A549 (cell line): ENCODE results near the gene MIS18A. TPM values are rescaled to one million over a fixed set of nuclear protein-coding genes. Genes with fewer than 3 reads are reported as not detected.

Experiments used
- ATAC-seq, 2 experiments: fragments of 200-7000 bp in 1 of 2; fragments of >200 bp in 1 of 2; cut with Nextera tagmentation in 1 of 2; cut with Tn5 transposase in 1 of 2; 3 replicates each; pipeline versions ENCODE4 v1.8.0 to v1.9.1; 2018 to 2020; ENCODE audit warnings: mild to moderate bottlenecking in 1 of 2, moderate library complexity in 1 of 2
- CTCF ChIA-PET: fragments of 300-600 bp; sonication (Branson Sonifier 250); formaldehyde crosslinking; extraction: SDS; loops from one replicate; lab custom pipeline; 2021; ENCODE audit warnings: antibody characterized with exemption, inconsistent platforms; lab: Yijun Ruan, JAX
- POLR2A ChIA-PET: fragments of 350-600 bp; formaldehyde crosslinking; extraction: SDS; loops from one replicate; lab custom pipeline; 2021; ENCODE audit warnings: antibody characterized with exemption, inconsistent platforms; lab: Yijun Ruan, JAX
- DNase-seq, 2 experiments: peaks; one replicate each; pipeline versions ENCODE4 v3.0.0 to v3.0.0-alpha.2; 2011 to 2016; ENCODE audit warnings: low read depth in 1 of 2, low spot score in 1 of 2
- FAIRE-seq: peaks from 2 replicates; lab custom pipeline; 2011; peaks lifted over from hg19 to GRCh38; lab: Jason Lieb, UNC
- H3K27ac ChIP-seq, 2 experiments: fragments of >200 bp; sonication (Bioruptor Twin); formaldehyde crosslinking; 3 replicates each; pipeline ENCODE4 v1.5.1; 2016 to 2017
- H3K4me1 ChIP-seq: fragments of >200 bp; sonication (Bioruptor Twin); formaldehyde crosslinking; 3 replicates; pipeline ENCODE4 v1.6.1; 2016
- H3K4me2 ChIP-seq: fragments of >200 bp; sonication (Bioruptor Twin); formaldehyde crosslinking; 3 replicates; pipeline ENCODE4 v1.6.1; 2016
- H3K4me3 ChIP-seq: fragments of >200 bp; sonication (Bioruptor Twin); formaldehyde crosslinking; 3 replicates; pipeline ENCODE4 v1.5.1; 2016
- H3K9me3 ChIP-seq: fragments of >200 bp; sonication (Bioruptor Twin); formaldehyde crosslinking; 3 replicates; pipeline ENCODE4 v1.6.1; 2016
- CBX2 ChIP-seq: fragments of 200-600 bp; sonication (generic); IDR thresholded peaks from 2 replicates; pipeline ENCODE4 v1.6.1; 2016; ENCODE audit warnings: low read depth, mild to moderate bottlenecking, borderline replicate concordance
- CEBPB ChIP-seq, 2 experiments: fragments of >200 bp in 1 of 2; sonication (Bioruptor Twin) in 1 of 2; formaldehyde crosslinking in 1 of 2; IDR thresholded peaks; 2 replicates each; pipeline ENCODE4 v1.6.1; 2012 to 2016
- CHD4 ChIP-seq: fragments of 200-600 bp; sonication (generic); IDR thresholded peaks from 2 replicates; pipeline ENCODE4 v1.6.1; 2016; ENCODE audit warnings: antibody characterized with exemption, mild to moderate bottlenecking, borderline replicate concordance
- EHF ChIP-seq: fragments of 250-450 bp; sonication (Bioruptor Pico); IDR thresholded peaks from 2 replicates; pipeline ENCODE4 v1.5.0; 2020; ENCODE audit warnings: mild to moderate bottlenecking
- FOSL2 ChIP-seq, 2 experiments: fragments of 450-650 bp in 1 of 2; fragments of >200 bp in 1 of 2; sonication (Bioruptor Twin) in 1 of 2; formaldehyde crosslinking; IDR thresholded peaks; 2 replicates each; pipeline versions ENCODE4 v1.5.0 to v1.6.1; 2016 to 2020; ENCODE audit warnings: mild to moderate bottlenecking in 1 of 2, moderate library complexity in 1 of 2
- FOXS1 ChIP-seq: fragments of 250-450 bp; sonication (Bioruptor Pico); IDR thresholded peaks from 2 replicates; pipeline ENCODE4 v1.5.0; 2020; ENCODE audit warnings: mild to moderate bottlenecking, moderate library complexity
- GATA3 ChIP-seq: IDR thresholded peaks from 2 replicates; pipeline ENCODE4 v1.6.1; 2012; ENCODE audit warnings: borderline replicate concordance
- HOXB13 ChIP-seq: fragments of 250-450 bp; sonication (Bioruptor Pico); IDR thresholded peaks from 2 replicates; pipeline ENCODE4 v1.5.0; 2020; ENCODE audit warnings: low read depth, mild to moderate bottlenecking, moderate library complexity
- JUN ChIP-seq, 2 experiments: fragments of >200 bp; sonication (Bioruptor Twin); formaldehyde crosslinking; IDR thresholded peaks; 2 replicates in 1 of 2; 3 replicates in 1 of 2; pipeline ENCODE4 v1.6.1; 2016 to 2017
- JUNB ChIP-seq: fragments of >200 bp; sonication (Bioruptor Twin); formaldehyde crosslinking; IDR thresholded peaks from 2 replicates; pipeline ENCODE4 v1.6.1; 2016
- KDM5A ChIP-seq: fragments of 200-600 bp; sonication (generic); IDR thresholded peaks from 2 replicates; pipeline ENCODE4 v1.6.1; 2016; ENCODE audit warnings: antibody characterized with exemption, mild to moderate bottlenecking
- POLR2AphosphoS2 ChIP-seq: conservative IDR thresholded peaks from 2 replicates; pipeline ENCODE4 v1.6.1; 2012; ENCODE audit warnings: low read length, improper control_type of control experiment, inconsistent platforms
- RARB ChIP-seq: fragments of 250-450 bp; sonication (Bioruptor Pico); IDR thresholded peaks from 2 replicates; pipeline ENCODE4 v1.8.0; 2021; ENCODE audit warnings: mild to moderate bottlenecking, moderate library complexity
- RFX5 ChIP-seq: fragments of 450-650 bp; IDR thresholded peaks from 2 replicates; pipeline ENCODE4 v1.7.1; 2014; ENCODE audit warnings: antibody characterized with exemption, mild to moderate bottlenecking, moderate library complexity
- SREBF2 ChIP-seq: fragments of 450-650 bp; IDR thresholded peaks from 2 replicates; pipeline ENCODE4 v1.6.1; 2014; ENCODE audit warnings: mild to moderate bottlenecking, moderate library complexity
- TP53 ChIP-seq: fragments of 250-450 bp; sonication (Bioruptor Pico); IDR thresholded peaks from 2 replicates; pipeline ENCODE4 v1.5.0; 2021; ENCODE audit warnings: mild to moderate bottlenecking, moderate library complexity
- ZC3H11A ChIP-seq: fragments of 450-650 bp; IDR thresholded peaks from 2 replicates; pipeline ENCODE4 v1.6.1; 2014; ENCODE audit warnings: antibody characterized with exemption, mild to moderate bottlenecking
- ZNF302 ChIP-seq: fragments of 250-450 bp; sonication (Bioruptor Pico); IDR thresholded peaks from 2 replicates; pipeline ENCODE4 v1.9.0; 2021; ENCODE audit warnings: inconsistent platforms, mild to moderate bottlenecking, moderate library complexity
- WGBS: methylation state at CpG from one replicate; pipeline ENCODE4 v1.1.6; 2017; ENCODE audit errors: missing lambda C conversion rate; 5-methylcytosine and 5-hydroxymethylcytosine counted together
- polyA plus RNA-seq, 4 experiments: library from polyadenylated mRNA; depleted of rRNA in 3 of 4; stranded (reverse); fragments of >200 nt; fragmentation: RNase III in 1 of 4; extraction: RNeasy Plus Mini Kit Qiagen cat#74134 plus additional on column Dnase treatment in 1 of 4; gene quantifications; 2 replicates in 3 of 4; 3 replicates in 1 of 4; pipeline ENCODE4 v1.2.3, GENCODE V29; 2011 to 2017
- TF ChIP-seq, protein P1 (sequence below): fragments of >200 bp; sonication (Bioruptor Twin); formaldehyde crosslinking; IDR thresholded peaks from 3 replicates; pipeline ENCODE4 v1.6.1; 2016
- TF ChIP-seq, protein P2 (sequence below): fragments of 250-450 bp; sonication (Bioruptor Pico); IDR thresholded peaks from 2 replicates; pipeline ENCODE4 v1.5.0; 2021; ENCODE audit warnings: mild to moderate bottlenecking, moderate library complexity, borderline replicate concordance
- TF ChIP-seq, protein P3 (sequence below): fragments of 250-450 bp; sonication (Bioruptor Pico); IDR thresholded peaks from 2 replicates; pipeline ENCODE4 v1.5.0; 2020; ENCODE audit warnings: low read depth, mild to moderate bottlenecking, moderate library complexity
- TF ChIP-seq, protein P4 (sequence below): fragments of >200 bp; sonication (Bioruptor Twin); formaldehyde crosslinking; IDR thresholded peaks from 3 replicates; pipeline ENCODE4 v1.5.1; 2016
- TF ChIP-seq, protein P5 (sequence below): fragments of 150-350 bp; IDR thresholded peaks from 2 replicates; pipeline ENCODE4 v1.6.1; 2014; ENCODE audit warnings: low read depth, mild to moderate bottlenecking, low read length
- TF ChIP-seq, protein P6 (sequence below): IDR thresholded peaks from 2 replicates; pipeline ENCODE4 v1.6.1; 2012; ENCODE audit warnings: low read depth, borderline replicate concordance

MIS18A gene
- polyA plus RNA-seq, 2 of the 4 experiments (the other 2 are of a cell fraction), result 18.4 to 18.8 TPM

DNA sequence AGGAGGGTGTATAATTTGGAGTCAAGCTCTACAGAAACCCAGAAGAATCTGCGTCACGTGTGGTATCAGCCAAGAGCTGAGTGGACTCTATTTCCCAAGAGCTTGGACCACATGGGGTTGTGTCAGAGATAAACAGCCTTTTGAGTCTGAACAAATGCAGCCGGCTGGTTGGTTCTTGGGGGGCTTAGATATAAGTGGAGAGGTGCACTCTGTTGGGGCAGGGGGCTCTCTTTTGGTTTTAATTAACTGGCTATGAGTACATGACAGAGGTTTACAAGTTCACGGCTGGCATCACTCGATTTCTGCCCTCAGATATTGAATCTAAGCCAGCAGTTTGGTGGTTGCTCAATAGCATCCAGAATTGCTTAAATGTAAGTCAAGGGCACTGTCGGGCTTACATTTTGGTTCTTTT is 19.3 kb upstream of the MIS18A start:
- ATAC-seq (no peak), FAIRE-seq (no peak), DNase-seq (no peak)
- CTCF ChIA-PET, result no interaction called here
- TF ChIP-seq POLR2AphosphoS2 (no peak), JUN (IDR thresholded peaks at IDR 0.05) (no peak), ZC3H11A (no peak)
- H3K27ac ChIP-seq, result no peak overlapping the region
- no peaks in the 10 kb centered on the region for H3K4me1 ChIP-seq
- POLR2A ChIA-PET, result interaction anchor here (1.1 kb wide), 1 partner anchor 10 kb away, joined by 5 read pairs; no protein-coding TSS in a partner anchor
- H3K4me2 ChIP-seq, result no peak overlapping the region
- no peaks in the 10 kb centered on the region for H3K9me3 ChIP-seq
- 95% methylated on average over 6 of the region's 6 CpGs for WGBS
- H3K4me3 ChIP-seq, result no peak overlapping the region

DNA sequence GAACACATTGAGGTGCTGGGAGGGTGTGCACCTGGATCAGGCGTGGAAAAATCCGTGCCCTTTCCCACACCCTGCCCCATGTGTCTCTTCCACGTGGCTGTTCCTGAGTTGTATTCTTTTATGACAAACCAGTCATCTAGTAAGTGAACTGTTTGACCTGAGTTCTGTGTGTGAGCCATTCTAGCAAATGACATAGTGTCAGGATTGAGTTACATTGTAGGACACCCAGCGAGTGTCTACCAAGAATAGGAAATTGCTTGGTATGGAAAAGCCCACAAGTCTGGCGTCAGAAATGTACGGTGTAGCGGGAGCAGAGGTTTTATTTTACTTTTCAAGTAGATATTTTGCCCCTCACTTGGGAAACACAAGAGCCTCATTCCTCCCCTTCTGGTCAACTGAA is 18.6 kb upstream of the MIS18A start:
- H3K4me2 ChIP-seq, result no peak overlapping the region

DNA sequence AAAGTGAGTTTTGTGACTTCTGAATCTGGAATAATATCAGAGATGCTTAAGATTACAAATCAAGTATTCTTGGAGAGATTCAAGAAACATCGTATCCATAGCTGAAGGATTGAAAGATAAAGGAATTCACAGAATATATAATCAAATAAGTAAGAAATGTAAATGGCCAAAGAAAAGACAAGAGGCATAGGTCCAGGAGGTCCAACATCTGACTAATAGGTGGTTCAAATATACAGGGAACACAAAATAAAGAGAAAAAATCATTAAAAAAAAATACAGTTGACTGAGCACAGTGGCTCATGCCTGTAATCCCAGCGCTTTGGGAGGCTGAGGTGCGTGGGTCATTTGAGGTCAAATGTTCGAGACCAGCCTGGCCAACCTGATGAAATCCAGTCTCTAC is 6.6 kb upstream of the MIS18A start:
- no peak overlapping the region for H3K4me2 ChIP-seq
- CTCF ChIA-PET, result interaction anchor here (0.6 kb wide), 1 partner anchor 19 kb away, joined by 3 read pairs; no protein-coding TSS in a partner anchor
- no peak for ATAC-seq
- TF ChIP-seq CBX2, result no peak
- no peak for TF ChIP-seq RARB (CRISPR knock-in tag)
- no peak for TF ChIP-seq ZC3H11A
- no peak for TF ChIP-seq HOXB13
- TF ChIP-seq JUNB, result no peak
- TF ChIP-seq EHF (CRISPR knock-in tag), result no peak
- TF ChIP-seq, protein P1, sequence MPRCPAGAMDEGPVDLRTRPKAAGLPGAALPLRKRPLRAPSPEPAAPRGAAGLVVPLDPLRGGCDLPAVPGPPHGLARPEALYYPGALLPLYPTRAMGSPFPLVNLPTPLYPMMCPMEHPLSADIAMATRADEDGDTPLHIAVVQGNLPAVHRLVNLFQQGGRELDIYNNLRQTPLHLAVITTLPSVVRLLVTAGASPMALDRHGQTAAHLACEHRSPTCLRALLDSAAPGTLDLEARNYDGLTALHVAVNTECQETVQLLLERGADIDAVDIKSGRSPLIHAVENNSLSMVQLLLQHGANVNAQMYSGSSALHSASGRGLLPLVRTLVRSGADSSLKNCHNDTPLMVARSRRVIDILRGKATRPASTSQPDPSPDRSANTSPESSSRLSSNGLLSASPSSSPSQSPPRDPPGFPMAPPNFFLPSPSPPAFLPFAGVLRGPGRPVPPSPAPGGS, result no peak
- TF ChIP-seq ZNF302 (CRISPR knock-in tag), result no peak
- no peak for TF ChIP-seq SREBF2
- TF ChIP-seq FOSL2 (IDR thresholded peaks at IDR 0.05), result no peak
- no peak for TF ChIP-seq FOSL2 (CRISPR knock-in tag; IDR thresholded peaks at IDR 0.05)
- TF ChIP-seq, protein P2, sequence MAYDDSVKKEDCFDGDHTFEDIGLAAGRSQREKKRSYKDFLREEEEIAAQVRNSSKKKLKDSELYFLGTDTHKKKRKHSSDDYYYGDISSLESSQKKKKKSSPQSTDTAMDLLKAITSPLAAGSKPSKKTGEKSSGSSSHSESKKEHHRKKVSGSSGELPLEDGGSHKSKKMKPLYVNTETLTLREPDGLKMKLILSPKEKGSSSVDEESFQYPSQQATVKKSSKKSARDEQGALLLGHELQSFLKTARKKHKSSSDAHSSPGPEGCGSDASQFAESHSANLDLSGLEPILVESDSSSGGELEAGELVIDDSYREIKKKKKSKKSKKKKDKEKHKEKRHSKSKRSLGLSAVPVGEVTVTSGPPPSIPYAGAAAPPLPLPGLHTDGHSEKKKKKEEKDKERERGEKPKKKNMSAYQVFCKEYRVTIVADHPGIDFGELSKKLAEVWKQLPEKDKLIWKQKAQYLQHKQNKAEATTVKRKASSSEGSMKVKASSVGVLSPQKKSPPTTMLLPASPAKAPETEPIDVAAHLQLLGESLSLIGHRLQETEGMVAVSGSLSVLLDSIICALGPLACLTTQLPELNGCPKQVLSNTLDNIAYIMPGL (CRISPR knock-in tag), result no peak
- no peak for TF ChIP-seq TP53 (CRISPR knock-in tag)
- TF ChIP-seq, protein P3, sequence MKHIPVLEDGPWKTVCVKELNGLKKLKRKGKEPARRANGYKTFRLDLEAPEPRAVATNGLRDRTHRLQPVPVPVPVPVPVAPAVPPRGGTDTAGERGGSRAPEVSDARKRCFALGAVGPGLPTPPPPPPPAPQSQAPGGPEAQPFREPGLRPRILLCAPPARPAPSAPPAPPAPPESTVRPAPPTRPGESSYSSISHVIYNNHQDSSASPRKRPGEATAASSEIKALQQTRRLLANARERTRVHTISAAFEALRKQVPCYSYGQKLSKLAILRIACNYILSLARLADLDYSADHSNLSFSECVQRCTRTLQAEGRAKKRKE, result no peak
- TF ChIP-seq FOXS1 (CRISPR knock-in tag), result no peak
- no peak for TF ChIP-seq CHD4
- no peak for TF ChIP-seq KDM5A
- no peak for TF ChIP-seq RFX5
- TF ChIP-seq, protein P4, sequence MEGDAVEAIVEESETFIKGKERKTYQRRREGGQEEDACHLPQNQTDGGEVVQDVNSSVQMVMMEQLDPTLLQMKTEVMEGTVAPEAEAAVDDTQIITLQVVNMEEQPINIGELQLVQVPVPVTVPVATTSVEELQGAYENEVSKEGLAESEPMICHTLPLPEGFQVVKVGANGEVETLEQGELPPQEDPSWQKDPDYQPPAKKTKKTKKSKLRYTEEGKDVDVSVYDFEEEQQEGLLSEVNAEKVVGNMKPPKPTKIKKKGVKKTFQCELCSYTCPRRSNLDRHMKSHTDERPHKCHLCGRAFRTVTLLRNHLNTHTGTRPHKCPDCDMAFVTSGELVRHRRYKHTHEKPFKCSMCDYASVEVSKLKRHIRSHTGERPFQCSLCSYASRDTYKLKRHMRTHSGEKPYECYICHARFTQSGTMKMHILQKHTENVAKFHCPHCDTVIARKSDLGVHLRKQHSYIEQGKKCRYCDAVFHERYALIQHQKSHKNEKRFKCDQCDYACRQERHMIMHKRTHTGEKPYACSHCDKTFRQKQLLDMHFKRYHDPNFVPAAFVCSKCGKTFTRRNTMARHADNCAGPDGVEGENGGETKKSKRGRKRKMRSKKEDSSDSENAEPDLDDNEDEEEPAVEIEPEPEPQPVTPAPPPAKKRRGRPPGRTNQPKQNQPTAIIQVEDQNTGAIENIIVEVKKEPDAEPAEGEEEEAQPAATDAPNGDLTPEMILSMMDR, result no peak
- TF ChIP-seq, all 56 proteins: peak for 0
- DNase-seq, result no peak
- H3K27ac ChIP-seq, result no peak overlapping the region
- no peaks in the 10 kb centered on the region for H3K9me3 ChIP-seq
- 93% methylated on average over 4 of the region's 4 CpGs for WGBS
- POLR2A ChIA-PET, result no interaction called here
- FAIRE-seq, result no peak
- H3K4me1 ChIP-seq, result no peaks in the 10 kb centered on the region
- no peak overlapping the region for H3K4me3 ChIP-seq

More for the DNA sequence above, 18.6 kb upstream of the MIS18A start:
- Histone ChIP-seq H3K27ac (no peak overlapping the region), H3K9me3 (no peaks in the 10 kb centered on the region), H3K4me3 (no peak overlapping the region), H3K4me1 (no peaks in the 10 kb centered on the region)
- CTCF ChIA-PET, result no interaction called here
- TF ChIP-seq, protein P5, sequence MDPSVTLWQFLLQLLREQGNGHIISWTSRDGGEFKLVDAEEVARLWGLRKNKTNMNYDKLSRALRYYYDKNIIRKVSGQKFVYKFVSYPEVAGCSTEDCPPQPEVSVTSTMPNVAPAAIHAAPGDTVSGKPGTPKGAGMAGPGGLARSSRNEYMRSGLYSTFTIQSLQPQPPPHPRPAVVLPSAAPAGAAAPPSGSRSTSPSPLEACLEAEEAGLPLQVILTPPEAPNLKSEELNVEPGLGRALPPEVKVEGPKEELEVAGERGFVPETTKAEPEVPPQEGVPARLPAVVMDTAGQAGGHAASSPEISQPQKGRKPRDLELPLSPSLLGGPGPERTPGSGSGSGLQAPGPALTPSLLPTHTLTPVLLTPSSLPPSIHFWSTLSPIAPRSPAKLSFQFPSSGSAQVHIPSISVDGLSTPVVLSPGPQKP, result no peak
- TF ChIP-seq CEBPB (IDR thresholded peaks at IDR 0.05) (no peak), SREBF2 (no peak), EHF (CRISPR knock-in tag) (no peak), GATA3 (no peak), HOXB13 (no peak)
- TF ChIP-seq, protein P6, sequence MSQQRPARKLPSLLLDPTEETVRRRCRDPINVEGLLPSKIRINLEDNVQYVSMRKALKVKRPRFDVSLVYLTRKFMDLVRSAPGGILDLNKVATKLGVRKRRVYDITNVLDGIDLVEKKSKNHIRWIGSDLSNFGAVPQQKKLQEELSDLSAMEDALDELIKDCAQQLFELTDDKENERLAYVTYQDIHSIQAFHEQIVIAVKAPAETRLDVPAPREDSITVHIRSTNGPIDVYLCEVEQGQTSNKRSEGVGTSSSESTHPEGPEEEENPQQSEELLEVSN, result no peak
- POLR2A ChIA-PET, result no interaction called here
- no peak for ATAC-seq
- no peak for FAIRE-seq
- DNase-seq, result no peak
- 91% methylated on average over 7 of the region's 7 CpGs for WGBS
